Left kidney (tissue), 2 donors: ENCODE results near the gene MRGPRX2. TPM values are rescaled to one million over a fixed set of nuclear protein-coding genes. Genes with fewer than 3 reads are reported as not detected.
A peak's percentile ranks its signal among the peaks of the same experiment; 100 is the strongest.

Source experiments
- DNase-seq: peaks from one replicate; pipeline ENCODE4 v3.0.0-alpha.2; 2013
- polyA plus RNA-seq: library from polyadenylated mRNA; unstranded; fragments of 120-200 nt; gene quantifications from one replicate; pipeline ENCODE4 v1.2.1, GENCODE V29; 2013; ENCODE audit not compliant: insufficient read length

Gene MRGPRX2
- polyA plus RNA-seq, 1 donor: not detected

DNA sequence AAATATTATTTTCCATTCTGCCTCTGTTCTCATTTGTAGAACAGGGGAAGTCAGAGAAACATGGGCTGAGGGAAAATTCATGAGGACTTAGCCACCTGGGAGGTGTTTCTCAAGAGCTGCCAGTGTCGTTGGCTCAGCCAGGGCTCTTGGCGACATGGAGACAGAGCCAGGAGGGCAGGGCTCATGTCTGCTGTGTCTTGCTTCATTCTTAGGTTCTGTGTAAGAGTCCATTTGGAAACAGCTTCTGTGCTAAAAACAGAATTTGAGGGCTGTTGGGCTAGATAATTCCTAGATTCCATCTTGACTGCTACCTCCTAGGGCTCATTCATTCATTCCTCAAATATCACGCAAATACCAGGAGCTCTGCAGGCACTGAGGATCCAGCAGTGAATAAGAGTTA, 15.1 kb upstream of the MRGPRX2 start:
- DNase-seq: no peak

DNA sequence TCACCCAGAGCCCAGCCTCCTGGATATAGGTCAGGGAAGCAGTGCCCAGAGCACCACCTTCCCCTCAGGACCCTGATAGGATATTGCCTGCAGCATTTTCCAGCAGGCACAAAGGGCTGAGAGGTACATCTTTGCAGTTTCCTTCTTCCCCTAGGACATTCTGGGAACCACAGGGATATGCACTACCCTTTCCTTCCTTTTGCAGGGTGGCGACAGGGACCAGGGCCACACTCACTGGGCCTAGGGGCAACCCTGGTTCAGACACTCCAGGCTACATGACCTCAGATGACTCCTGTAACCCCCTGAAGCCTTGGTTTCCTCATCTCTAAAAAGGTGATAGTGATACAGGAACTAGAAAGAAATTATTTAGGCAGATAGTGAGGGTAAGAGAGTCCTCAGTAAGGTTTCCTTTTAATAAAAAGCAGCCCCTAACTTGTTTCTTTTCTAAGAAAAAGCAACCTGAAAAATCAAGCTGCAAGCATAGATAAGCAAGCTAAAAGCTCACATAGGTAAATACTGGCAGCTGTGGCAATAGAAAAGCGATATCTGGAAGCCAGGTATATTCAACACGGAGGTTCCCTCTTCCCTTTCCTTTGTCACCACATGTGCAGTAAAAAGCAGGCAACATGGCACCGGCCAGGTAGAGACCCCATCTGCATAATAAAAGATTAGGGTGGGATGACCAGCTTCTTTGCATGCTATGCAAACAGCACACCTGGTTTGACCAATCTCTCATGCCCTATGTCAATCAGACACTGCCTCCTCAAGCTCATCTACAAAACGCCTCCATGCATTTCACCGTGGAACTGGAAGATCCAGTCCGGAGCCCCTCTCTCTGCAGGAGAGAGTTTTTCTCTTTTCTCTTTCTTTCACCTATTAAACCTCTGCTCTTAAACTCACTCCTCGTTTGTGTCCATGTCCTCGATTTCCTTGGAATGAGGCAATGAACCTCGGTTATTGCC, 13.2 kb upstream of the MRGPRX2 start:
- DNase-seq: no peak

DNA sequence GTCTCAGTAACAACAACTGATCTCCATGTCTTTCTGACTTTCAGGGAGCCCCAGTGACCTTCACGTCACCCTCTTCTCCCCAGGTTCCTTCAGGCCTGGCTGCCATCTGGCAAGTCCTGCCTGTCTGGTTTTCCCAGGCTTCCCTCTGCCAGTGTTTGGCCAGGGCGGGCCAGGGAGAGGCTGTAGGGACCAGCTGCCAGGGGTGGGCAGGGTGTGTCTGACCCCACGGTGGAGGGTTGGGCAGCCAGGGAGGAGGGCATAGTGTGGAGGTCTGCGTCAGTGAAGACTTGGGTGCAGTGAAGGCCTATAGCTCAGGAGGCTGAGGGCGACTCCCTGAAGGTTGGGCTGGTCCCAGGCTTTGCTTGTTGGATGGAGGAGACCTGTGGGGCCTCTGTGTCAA, 11.9 kb upstream of the MRGPRX2 start:
- DNase-seq: no peak

DNA sequence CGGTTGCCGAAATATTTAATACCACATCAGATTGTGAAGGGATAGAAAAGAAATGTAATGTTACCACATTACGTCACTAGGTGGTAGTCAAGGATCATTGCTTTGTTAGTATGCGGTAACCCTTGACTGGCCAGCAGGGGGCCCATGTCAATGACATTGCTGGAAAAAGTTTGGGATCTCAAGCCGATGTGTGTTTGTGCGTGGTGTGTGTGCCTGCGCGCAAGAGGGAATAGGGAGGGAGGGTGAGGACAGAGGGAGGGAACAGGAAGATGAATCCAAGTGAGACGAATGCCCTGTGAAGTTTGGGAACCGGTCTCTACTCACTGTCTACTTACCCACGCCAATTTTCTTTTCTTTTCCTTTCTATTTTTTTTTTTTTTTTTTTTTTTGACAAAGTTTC, 10.7 kb upstream of the MRGPRX2 start:
- peak; percentile 83 for DNase-seq

DNA sequence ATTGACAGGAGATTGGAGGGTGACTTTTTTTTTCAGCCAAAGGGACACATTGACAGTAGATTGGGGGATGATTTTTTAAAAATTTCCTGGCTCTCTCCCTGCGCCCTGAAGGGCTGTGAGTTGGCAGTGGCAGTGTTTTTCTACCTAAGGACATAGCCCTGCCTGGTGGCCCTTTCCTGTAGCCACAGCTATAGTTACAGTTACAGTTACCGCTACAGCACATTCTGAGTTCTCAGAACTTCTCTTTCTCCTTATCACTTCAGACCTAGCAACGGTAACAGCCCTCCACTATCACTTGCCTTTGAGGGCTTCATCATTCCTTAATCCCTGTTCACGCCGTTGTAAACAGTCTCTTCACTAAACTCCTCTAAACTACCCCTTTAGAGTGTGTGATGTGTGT, 684 bp downstream of the MRGPRX2 start:
- no peak for DNase-seq

DNA sequence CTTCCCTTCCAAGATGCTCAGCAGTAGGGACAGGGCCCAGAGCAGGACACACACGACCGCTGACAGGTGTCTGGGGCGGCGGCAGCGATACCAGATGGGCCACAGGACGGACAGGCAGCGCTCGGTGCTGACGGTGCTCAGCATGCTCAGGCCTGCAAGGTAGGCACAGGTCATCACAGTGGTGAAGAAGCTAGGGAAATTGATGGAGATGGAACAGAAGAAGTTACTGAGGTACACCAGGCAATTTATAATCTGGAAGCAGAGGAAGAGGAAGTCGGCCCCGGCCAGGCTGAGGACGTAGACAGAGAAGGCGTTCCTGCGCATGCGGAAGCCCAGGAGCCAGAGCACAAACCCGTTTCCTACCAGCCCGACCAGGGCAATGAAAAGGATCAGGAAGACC, 4.6 kb downstream of the MRGPRX2 start:
- no peak for DNase-seq

DNA sequence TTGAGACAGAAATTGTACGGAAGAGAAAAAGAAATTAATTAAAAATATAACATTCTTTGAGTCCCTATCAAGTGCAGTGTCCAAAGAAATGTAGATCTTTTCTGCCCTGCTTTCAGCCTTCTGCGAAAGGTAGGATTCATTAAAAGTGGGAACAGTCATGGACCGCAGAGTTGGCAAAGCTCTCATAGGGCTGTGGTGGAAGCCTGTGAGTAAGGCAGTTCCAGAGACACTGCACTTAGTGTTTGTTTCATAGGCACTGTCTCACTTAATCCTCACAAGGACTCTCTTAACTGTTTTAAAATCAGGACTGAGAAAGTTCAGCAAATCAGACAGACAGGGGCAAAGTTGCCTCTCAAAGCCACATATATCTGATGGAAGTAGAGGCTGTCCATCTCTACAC, 5.5 kb downstream of the MRGPRX2 start:
- DNase-seq: no peak

DNA sequence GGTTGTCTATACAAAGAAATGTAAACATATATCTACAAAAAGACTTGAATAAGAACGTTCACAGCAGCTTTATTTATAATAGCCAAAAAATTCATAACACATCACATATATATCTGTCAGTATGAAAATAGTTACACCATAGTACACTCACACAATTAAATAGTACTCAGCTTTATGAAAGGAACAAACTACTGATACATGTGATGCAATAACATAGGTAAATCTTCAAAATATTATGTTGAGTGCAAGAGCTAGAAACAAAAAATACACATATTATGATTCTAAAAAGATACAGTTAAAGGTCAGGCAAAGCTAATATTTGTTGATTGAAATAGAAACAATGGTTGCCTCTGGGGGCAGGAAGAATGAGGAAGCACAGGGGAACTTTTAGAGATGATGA, 6.6 kb downstream of the MRGPRX2 start:
- DNase-seq: no peak

DNA sequence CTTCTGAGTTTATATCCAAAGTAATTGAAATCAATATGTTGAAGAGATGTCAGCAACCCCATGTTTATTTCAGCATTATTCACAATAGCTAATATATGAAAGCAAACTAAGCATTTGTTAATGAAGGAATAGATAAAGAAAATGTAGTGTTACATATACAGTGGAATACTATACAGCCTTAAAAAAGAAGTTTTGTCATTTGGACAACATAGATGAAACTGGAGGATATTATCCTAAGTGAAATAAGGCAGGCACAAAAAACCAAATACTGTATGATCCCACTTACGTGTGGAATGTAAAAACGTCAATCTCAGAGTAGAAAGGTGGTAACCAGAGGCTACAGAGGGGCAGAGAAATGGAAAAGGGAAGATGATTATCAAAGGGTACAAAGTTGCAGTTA, 10.2 kb downstream of the MRGPRX2 start:
- no peak for DNase-seq

DNA sequence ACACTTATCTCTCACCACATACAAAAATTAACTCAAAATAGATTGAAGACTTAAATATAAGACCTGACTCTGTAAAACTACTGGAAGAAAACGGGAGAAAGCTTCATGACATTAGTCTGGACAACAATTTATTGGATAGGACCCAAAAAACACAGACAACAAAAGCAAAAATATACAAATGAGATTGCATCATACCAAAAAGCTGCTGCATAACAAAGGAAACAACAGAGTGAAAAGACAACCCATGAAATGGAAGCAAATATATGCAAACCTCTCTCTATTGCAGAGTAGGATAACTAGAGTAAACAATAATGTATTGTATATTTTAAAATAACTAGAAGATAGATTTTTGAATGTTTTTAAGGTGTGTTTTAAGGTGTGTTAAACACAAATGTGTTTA, 11.2 kb downstream of the MRGPRX2 start:
- no peak for DNase-seq

DNA sequence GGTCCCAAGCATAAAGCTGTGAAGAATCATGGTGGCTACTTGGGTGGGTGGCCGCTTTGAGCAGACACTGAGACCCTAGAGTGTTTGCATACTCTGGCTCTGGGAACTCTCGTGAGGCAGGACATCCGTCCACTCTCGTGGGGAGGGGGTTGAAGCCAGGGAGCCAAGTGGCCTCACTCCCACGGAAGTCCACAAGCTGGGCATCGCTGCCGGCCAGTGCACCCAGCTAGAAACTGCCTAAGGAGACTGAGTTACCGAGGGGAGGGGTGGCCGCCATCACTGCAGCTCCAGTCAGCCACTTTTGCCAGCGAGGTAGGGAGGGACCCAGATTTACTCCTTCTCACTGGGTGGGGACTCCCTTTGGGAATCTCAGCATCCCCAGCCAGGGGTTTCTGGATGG, 20.5 kb downstream of the MRGPRX2 start:
- DNase-seq: no peak

DNA sequence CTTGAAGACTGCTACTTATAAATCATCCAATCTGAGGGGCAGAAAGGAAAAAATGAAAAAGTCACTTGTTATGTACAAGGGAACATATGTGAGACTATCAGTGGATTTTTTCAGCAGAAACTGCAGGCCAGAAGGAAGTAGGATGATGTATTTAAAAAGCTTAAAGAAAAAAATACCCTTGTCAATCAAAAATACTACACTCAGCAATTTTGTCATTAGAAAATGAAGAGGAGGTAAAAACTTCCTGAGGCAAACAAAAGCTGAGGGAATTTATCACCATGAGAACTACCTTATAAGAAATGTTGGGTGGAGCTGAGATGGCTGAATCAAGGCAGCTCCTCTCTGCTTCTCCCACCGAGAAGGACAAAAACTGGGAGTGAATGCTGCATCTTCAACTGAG, 21.1 kb downstream of the MRGPRX2 start:
- no peak for DNase-seq

DNA sequence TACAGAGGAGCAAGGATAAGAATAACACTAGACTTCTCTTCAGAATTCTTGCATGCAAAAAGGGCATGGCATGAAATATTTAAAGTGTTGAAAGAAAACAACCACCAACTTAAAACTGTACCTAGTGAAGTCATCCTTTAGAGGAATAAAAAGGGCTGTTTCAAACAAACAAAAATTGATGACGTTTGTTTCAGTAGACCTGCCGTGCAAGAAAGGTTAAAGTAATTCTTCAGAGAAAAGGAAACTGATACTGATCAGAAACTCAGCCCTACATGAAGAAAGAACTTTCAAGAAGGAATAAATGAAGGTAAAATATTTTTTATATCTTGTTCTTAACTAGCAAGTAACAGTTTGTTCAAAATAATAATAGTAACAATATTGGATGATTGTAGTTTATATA, 27.5 kb downstream of the MRGPRX2 start:
- DNase-seq: no peak

DNA sequence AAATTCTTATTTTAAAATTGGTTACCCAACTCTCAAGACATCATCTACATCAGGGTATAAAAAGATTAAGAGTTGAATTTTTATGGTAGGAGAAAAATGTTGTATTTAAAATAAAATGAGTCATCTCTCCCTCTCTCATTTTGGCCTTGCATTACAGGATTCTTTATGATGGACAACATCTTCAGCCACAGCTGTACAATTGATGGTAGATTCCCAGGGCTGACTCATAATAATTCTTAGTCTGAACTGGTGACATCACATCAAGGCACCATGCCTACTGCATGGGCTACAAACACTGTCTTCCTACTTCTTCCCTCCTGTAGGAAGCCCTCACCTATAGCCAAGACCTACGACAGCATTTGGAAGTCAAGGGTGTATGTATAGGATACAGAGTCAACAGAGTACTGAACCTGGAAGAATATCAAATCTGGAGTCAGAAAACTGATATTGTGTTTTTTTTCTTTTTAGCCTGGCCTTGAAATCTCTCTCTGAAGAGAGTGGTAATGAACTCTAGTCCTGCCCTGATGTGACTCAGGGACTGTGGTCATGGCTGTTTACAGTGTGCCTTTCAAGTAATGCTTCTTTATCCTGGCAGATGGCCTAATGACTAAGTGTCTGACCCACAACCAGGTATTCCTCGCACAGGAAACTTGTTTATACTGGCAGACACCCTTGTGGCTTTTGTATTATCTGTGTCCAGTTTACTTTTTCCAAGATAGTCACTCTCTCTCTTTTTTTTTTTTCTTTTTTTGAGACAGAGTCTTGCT, 32.5 kb downstream of the MRGPRX2 start:
- DNase-seq: no peak

DNA sequence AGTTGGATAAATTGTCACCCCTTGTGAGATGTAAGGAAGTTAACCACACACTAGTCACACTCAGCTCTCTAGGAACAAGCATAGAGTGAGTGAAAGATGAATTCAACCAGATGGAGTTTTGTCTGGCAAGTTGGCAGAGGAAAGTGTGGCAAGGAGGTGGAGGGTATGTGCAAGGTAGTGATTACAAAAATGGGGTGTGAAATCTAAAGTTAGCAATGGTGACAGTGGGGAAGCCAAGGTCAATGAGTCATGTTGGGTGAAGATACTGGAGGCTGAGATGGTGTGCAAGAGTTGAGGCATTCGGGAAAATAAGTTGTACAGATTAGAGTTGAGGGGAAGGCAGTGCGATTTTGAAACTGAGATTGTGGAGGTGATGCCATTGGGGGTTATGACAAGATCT, 33.7 kb downstream of the MRGPRX2 start:
- no peak for DNase-seq

DNA sequence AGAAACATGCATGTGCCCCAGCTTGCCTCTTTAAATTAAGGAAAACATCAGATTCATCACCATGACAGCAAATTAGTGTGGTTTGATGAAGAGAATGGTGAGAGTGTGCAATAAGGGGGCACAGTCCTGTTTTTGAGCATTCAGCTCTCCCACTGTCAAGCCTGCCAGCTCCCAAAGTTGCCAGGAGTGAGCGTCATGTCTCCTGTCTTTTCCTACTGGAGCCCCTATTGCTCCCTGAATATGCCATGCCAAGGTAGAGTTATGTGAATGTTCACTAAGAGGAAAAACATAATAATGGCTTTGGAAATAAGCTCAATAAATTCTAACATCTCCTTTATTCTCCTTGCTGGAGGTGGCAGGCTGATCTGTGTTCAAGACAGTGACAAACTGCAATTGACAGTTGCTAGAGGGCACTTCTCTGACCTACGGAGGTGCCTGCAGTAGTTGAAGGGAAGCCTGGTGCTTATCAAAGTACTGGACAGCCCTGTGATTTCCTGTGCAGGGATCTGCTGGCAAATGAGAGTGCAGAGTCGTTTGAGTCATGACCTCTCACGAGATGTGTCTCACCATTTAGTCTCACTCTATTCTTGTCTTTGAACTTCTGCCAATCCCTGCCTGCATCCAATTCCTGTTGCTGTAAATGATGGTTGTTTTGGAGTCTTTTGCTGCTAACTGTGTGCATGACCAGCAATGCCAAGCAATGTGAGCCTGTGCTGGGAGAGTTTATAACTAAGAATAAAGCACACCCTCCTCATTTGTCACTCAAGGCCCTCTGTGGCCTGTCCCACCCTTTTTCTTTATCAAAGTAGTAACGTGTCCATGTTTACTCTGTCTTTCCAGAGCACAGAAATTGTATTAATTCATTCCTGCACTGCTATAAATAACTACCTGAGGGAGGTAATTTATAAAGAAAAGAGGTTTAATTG, 34.8 kb downstream of the MRGPRX2 start:
- DNase-seq: no peak

DNA sequence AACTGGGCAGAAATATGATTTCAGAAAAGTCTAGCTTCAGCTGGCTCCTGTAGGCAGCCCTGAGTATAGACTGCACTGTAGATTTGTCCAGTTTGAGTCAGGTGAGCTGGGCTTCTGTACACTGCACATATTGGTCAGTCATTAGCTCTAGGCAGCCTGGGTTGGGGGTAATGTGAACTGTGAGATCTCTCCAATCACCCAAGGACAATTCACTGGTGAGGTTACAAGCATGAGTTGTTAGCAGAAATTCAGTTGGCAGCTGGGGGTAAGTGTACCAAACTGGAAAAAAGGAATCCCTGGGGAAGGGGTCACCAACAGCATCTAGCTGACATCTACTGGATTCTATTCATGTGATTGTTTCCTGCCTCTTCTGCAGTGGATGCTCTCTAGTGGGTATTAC, 39.7 kb downstream of the MRGPRX2 start:
- DNase-seq: no peak

DNA sequence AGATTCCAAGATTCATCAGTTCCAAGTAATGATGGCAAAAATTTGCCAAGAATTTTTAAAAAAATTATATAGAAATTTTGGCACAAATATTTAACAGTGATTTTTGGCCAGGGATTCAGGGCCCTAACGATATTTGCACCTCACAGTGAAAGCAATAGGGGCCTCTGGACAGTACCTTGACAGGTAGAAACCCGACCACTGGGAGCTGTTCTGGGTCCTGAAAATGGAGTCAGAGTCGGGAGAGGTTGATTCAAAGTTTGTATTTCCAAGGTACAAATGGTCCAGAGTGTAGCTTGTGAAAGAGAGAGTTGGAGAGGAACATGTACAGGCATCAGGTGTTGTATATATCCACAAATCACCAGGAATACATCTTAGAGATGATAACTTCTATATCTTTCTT, 41.6 kb downstream of the MRGPRX2 start:
- peak; percentile 26 for DNase-seq

DNA sequence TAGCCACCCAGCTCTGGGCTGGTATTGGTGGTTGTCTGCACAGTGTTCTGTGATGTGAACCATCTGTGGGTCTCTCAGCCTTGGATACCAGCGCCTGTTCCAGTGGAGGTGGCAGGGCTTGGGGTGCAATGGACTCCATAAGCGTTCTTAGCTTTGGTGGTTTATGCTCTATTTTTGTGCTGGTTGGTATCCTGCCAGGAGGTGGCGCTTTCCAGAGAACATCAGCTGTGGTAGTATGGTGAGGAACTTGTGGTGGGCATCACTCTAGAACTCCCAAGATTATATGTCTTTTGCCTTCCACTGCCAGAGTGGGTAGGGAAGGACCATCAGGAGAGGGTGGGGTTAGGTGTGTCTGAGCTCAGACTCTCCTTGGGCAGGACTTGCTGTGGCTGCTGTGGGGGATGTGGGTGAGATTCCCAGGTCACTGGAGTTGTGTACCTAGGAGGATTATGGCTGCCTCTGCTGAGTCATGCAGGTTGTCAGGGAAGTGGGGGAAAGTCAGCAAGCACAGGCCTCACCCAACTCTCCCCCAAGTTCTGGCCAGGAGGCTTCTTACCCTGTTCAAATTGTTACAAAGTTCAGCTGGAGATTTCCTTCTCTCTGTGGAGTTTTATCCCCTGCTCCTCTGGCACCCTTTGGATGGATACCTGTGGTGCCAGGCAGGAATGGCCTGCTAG, 47.2 kb downstream of the MRGPRX2 start:
- no peak for DNase-seq

DNA sequence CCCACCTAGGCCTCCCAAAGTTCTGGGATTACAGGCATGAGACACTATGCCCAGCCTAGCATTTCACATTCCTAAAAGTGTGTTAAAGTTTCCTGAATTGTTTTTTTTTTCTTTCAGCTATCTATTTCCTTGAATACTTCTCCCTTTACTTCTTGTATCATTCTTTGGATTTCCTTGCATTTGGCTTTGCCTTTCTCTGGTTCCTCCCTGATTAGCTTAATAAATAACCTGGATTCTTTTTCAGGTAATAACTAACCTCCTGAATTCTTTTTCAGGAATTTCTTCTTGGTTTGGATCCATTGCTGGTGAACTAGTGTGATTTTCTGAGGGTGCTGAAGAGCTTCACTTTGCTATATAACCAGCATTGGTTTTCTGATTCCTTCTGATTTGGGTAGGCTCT, 47.9 kb downstream of the MRGPRX2 start:
- DNase-seq: no peak
